HG03066 (cell line): Measurements from ENCODE around the gene BMP7.

ENCODE experiments used
- ATAC-seq: cut with Tn5 transposase; IDR thresholded peaks from one replicate; pipeline ENCODE4 v1.9.1; 2021; ENCODE audit warnings: low read depth; ENCODE audit not compliant: unreplicated experiment

Gene BMP7

GRCh38 chr20:57178582-57179111 is 87.8 kb downstream of the BMP7 start:
- no peak for ATAC-seq

- ATAC-seq = no peak
Observed at GRCh38 chr20:57177636-57178280, 88.7 kb downstream of the BMP7 start.

- ATAC-seq = no peak
Observed at GRCh38 chr20:57176842-57177241, 89.6 kb downstream of the BMP7 start.

- no peak for ATAC-seq
Observed at GRCh38 chr20:57175397-57176010, 90.9 kb downstream of the BMP7 start.

- ATAC-seq = no peak
Observed at GRCh38 chr20:57174737-57175136, 91.7 kb downstream of the BMP7 start.

GRCh38 chr20:57173986-57174385 is 92.5 kb downstream of the BMP7 start:
- no peak for ATAC-seq

GRCh38 chr20:57173041-57173440 is 93.4 kb downstream of the BMP7 start:
- no peak for ATAC-seq

- ATAC-seq = no peak
Observed at GRCh38 chr20:57170343-57170742, 96.1 kb downstream of the BMP7 start.

- no peak for ATAC-seq
Observed at GRCh38 chr20:57169162-57169561, 97.3 kb downstream of the BMP7 start.

- ATAC-seq = no peak
Observed at GRCh38 chr20:57167971-57168701, 98.3 kb downstream of the BMP7 start.

GRCh38 chr20:57167292-57167655 is 99.2 kb downstream of the BMP7 start:
- no peak for ATAC-seq

- no peak for ATAC-seq
Observed at GRCh38 chr20:57166568-57167291, 99.7 kb downstream of the BMP7 start.

GRCh38 chr20:57165427-57166004 is 100.9 kb downstream of the BMP7 start:
- no peak for ATAC-seq

GRCh38 chr20:57164872-57165271 is 101.6 kb downstream of the BMP7 start:
- no peak for ATAC-seq

- ATAC-seq = no peak
Observed at GRCh38 chr20:57163041-57163440, 103.4 kb downstream of the BMP7 start.

GRCh38 chr20:57162362-57162652 is 104.1 kb downstream of the BMP7 start:
- ATAC-seq = no peak

GRCh38 chr20:57161478-57162361 is 104.7 kb downstream of the BMP7 start:
- ATAC-seq = no peak

GRCh38 chr20:57160985-57161384 is 105.5 kb downstream of the BMP7 start:
- no peak for ATAC-seq

GRCh38 chr20:57159945-57160610 is 106.4 kb downstream of the BMP7 start:
- no peak for ATAC-seq
